Fibroblast of skin of back (primary cell): ENCODE results near the gene UGDH.
A peak's percentile ranks its signal among the peaks of the same experiment; 100 is the strongest.
"Not testable (repeated sequence)": the region's sequence is repeated elsewhere in the genome, so short reads cannot be mapped to it uniquely, and the experiment has no call there.

Experiments used
- DNase-seq: peaks from one replicate; pipeline ENCODE4 v3.0.0-alpha.2; 2013

The UGDH gene

GRCh38 chr4:39494354-39494753 is 32.9 kb downstream of the UGDH start:
- no peak for DNase-seq

- DNase-seq: no peak
Measured at GRCh38 chr4:39490322-39490721, 36.9 kb downstream of the UGDH start.

- DNase-seq: no peak
Measured at GRCh38 chr4:39486221-39486804, 40.9 kb downstream of the UGDH start.

GRCh38 chr4:39484582-39485272 is 42.5 kb downstream of the UGDH start:
- DNase-seq: no peak

GRCh38 chr4:39480902-39481695 is 46.1 kb downstream of the UGDH start:
- DNase-seq: no peak

GRCh38 chr4:39480251-39480650 is 47.0 kb downstream of the UGDH start:
- no peak for DNase-seq

- DNase-seq: no peak
Measured at GRCh38 chr4:39476187-39476895, 50.9 kb downstream of the UGDH start.

- DNase-seq: no peak
Measured at GRCh38 chr4:39472396-39472795, 54.8 kb downstream of the UGDH start.

GRCh38 chr4:39470402-39470801 is 56.8 kb downstream of the UGDH start:
- no peak for DNase-seq

- DNase-seq: peak; percentile 89
Measured at GRCh38 chr4:39469429-39470077, 57.7 kb downstream of the UGDH start.

- DNase-seq: no peak
Measured at GRCh38 chr4:39467464-39467863, 59.8 kb downstream of the UGDH start.

- no peak for DNase-seq
Measured at GRCh38 chr4:39466747-39467146, 60.5 kb downstream of the UGDH start.

- DNase-seq: peak; percentile 84
Measured at GRCh38 chr4:39464886-39465501, 62.2 kb downstream of the UGDH start.

- peak; percentile 98 for DNase-seq
Measured at GRCh38 chr4:39458505-39459300, 68.5 kb downstream of the UGDH start, which contains the start of the genes LIAS and RPL9. Gene LIAS (plus strand): TSS chr4:39459056. CDS start chr4:39459118, 62 bp downstream. Gene RPL9 (minus strand): TSS chr4:39458922. CDS start chr4:39458439, 483 bp downstream.

GRCh38 chr4:39458161-39458504 is 69.1 kb downstream of the UGDH start:
- DNase-seq: not testable (repeated sequence)

- no peak for DNase-seq
Measured at GRCh38 chr4:39456946-39457763, 70.1 kb downstream of the UGDH start.

- no peak for DNase-seq
Measured at GRCh38 chr4:39455486-39455885, 71.8 kb downstream of the UGDH start.

GRCh38 chr4:39453738-39454137 is 73.5 kb downstream of the UGDH start:
- DNase-seq: no peak

GRCh38 chr4:39452860-39453587 is 74.2 kb downstream of the UGDH start:
- DNase-seq: no peak
